ENCODE measurements around the gene RPS18. TPM values are rescaled to one million over a fixed set of nuclear protein-coding genes. Genes with fewer than 3 reads are reported as not detected.
A peak's percentile ranks its signal among the peaks of the same experiment; 100 is the strongest.

Gene RPS18
- total and polyA plus RNA-seq, 9 donors = 4,177 to 11,953 (median 5,981) TPM

DNA sequence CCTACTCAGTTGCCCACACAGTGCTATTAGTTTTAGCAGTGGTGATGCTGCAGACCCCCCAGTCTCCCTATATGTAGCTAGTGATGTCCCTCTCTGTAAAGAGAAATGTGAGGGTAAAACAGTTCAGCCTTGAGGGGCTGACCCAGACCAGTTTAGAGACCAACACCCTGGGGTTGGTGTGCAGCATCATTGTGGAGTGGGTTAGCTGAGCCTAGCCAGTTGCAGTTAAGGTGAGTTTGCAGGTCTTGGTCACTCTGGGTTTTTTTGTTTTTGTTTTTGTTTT lies 4.6 kb downstream of the RPS18 start:
- Histone ChIP-seq H3K4me1 (ENCODE audit: insufficient read depth) (peaks cover 3% of the 10 kb centered on the region), H3K27ac (peak overlapping the region; percentile 11 to 79), H3K36me3 (no peaks in the 10 kb centered on the region), H3K4me3 (peak overlapping the region; percentile 52), H3K27me3 (no peaks in the 10 kb centered on the region), H3K9me3 (no peaks in the 10 kb centered on the region)
- TF ChIP-seq EP300 (IDR thresholded peaks at IDR 0.05) (no peak), POLR2A (IDR thresholded peaks at IDR 0.05) (no peak)
- intact Hi-C loops (cut with DNase I) = loop anchor here in 1 of 4 donors (10.0 kb wide), 1 partner anchor 138 kb away; the partner anchor contains the start of genes CUTA and PHF1
- no peak for DNase-seq

DNA sequence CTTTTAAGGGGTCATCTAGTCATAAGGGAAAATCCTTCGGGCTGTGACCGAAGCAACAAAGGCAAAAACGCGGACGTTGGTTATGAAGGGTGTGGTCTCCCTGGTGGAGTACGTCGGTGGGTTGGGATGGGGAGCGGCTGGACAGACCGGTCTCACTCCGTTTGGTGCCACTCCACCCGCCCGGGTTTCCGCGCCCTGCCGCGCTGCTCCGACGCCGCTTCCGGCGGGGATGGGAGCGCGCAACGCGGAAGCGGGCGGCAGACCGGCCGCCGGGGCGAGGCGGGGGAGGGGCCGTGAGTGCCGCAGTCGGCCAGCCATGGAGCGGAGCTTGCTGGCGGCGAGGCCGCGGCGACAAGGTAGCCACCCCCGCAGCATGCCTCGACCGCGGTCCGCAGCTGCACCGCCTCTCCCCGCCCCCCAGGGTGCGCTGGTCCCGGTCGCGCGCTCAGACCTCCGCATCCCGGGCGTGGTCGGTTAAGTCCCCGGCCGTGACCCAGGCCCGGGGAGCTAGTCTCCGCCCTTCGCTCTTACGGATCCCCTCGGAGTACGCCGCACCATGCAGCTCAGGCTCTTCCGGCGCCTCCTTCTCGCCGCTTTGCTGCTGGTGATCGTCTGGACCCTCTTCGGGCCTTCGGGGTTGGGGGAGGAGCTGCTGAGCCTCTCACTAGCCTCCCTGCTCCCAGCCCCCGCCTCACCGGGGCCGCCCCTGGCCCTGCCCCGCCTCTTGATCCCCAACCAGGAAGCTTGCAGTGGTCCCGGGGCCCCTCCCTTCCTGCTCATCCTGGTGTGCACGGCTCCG lies 5.2 kb downstream of the RPS18 start, which contains the start of gene B3GALT4:
Gene B3GALT4 (plus strand): TSS at position 260 of the 799 bp plus-strand sequence. CDS start 297 bp downstream, at position 557.
- Histone ChIP-seq H3K9me3 (no peaks in the 10 kb centered on the region), H3K27ac (peak within 1 kb of the TSS; percentile 11 to 79), H3K36me3 (no peaks in the 10 kb centered on the region), H3K27me3 (no peaks in the 10 kb centered on the region), H3K4me3 (peak within 1 kb of the TSS; percentile 52), H3K4me1 (ENCODE audit: insufficient read depth) (peaks cover 3% of the 10 kb centered on the region)
- WGBS, 3 donors = 1% methylated on average over 53 to 80 of the region's 80 CpGs
- DNase-seq = peak; percentile 70 to 82 (median 75)
- TF ChIP-seq, protein P1, sequence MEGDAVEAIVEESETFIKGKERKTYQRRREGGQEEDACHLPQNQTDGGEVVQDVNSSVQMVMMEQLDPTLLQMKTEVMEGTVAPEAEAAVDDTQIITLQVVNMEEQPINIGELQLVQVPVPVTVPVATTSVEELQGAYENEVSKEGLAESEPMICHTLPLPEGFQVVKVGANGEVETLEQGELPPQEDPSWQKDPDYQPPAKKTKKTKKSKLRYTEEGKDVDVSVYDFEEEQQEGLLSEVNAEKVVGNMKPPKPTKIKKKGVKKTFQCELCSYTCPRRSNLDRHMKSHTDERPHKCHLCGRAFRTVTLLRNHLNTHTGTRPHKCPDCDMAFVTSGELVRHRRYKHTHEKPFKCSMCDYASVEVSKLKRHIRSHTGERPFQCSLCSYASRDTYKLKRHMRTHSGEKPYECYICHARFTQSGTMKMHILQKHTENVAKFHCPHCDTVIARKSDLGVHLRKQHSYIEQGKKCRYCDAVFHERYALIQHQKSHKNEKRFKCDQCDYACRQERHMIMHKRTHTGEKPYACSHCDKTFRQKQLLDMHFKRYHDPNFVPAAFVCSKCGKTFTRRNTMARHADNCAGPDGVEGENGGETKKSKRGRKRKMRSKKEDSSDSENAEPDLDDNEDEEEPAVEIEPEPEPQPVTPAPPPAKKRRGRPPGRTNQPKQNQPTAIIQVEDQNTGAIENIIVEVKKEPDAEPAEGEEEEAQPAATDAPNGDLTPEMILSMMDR (IDR thresholded peaks at IDR 0.05) = peak; percentile 37 to 69 (median 52)
- TF ChIP-seq POLR2A (IDR thresholded peaks at IDR 0.05) = no peak
- intact Hi-C loops (cut with DNase I) = loop anchor here in 1 of 4 donors (10.0 kb wide), 1 partner anchor 138 kb away; the partner anchor contains the start of genes CUTA and PHF1

DNA sequence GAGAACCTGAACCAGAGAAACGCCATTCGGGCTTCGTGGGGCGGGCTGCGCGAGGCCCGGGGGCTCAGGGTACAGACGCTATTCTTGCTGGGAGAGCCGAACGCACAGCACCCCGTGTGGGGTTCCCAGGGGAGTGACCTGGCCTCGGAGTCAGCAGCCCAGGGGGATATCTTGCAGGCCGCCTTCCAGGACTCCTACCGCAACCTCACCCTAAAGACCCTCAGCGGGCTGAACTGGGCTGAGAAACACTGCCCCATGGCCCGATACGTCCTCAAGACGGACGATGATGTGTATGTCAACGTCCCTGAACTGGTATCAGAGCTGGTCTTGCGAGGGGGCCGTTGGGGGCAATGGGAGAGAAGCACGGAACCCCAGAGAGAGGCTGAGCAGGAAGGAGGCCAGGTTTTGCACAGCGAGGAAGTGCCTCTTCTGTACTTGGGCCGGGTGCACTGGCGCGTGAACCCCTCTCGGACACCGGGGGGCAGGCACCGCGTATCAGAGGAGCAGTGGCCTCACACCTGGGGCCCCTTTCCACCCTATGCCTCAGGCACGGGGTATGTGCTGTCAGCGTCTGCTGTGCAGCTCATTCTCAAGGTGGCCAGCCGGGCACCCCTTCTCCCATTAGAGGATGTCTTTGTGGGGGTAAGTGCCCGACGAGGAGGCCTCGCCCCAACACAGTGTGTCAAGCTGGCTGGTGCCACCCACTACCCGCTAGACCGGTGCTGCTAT lies 6.0 kb downstream of the RPS18 start:
- Histone ChIP-seq H3K4me3 (peak overlapping the region; percentile 52), H3K9me3 (no peaks in the 10 kb centered on the region), H3K36me3 (no peaks in the 10 kb centered on the region), H3K27ac (peak overlapping the region in 1 of 2 donors; percentile 79), H3K27me3 (no peaks in the 10 kb centered on the region), H3K4me1 (ENCODE audit: insufficient read depth) (peaks cover 3% of the 10 kb centered on the region)
- intact Hi-C loops (cut with DNase I) = loop anchor here in 1 of 4 donors (10.0 kb wide), 1 partner anchor 137 kb away; the partner anchor contains the start of genes CUTA and PHF1
- 51 to 63% (median 55%) methylated on average over 36 to 39 of the region's 39 CpGs for WGBS, 3 donors
- no peak for TF ChIP-seq POLR2A (IDR thresholded peaks at IDR 0.05)
- TF ChIP-seq, protein P1 (IDR thresholded peaks at IDR 0.05) = no peak
- TF ChIP-seq EP300 (IDR thresholded peaks at IDR 0.05) = no peak
- DNase-seq = no peak

DNA sequence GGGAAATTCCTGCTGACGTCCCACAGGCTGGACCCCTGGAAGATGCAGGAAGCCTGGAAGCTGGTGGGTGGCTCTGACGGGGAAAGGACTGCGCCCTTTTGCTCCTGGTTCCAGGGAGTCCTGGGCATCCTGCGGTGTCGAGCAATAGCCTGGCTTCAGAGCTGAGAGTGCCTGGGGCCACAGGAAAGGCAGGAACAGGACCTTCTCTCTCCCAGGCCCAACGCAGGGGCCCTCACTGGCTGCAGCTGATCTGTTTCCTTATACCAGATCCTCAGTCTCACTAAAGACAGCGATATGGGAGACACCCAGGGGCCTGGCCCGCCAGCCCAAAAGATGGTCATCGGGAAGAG lies 6.5 kb downstream of the RPS18 start:
- H3K27ac ChIP-seq = no peak overlapping the region
- TF ChIP-seq, protein P1 (IDR thresholded peaks at IDR 0.05) = no peak
- TF ChIP-seq POLR2A (IDR thresholded peaks at IDR 0.05) (no peak), EP300 (IDR thresholded peaks at IDR 0.05) (no peak)
- H3K27me3 ChIP-seq = no peaks in the 10 kb centered on the region
- intact Hi-C loops (cut with DNase I) = loop anchor here in 1 of 4 donors (10.0 kb wide), 1 partner anchor 136 kb away; the partner anchor contains the start of genes CUTA and PHF1
- H3K9me3 ChIP-seq = no peaks in the 10 kb centered on the region
- WGBS, 3 donors = 76 to 79% (median 78%) methylated on average over 8 to 9 of the region's 9 CpGs
- no peak overlapping the region for H3K4me3 ChIP-seq
- DNase-seq = no peak
- no peaks in the 10 kb centered on the region for H3K36me3 ChIP-seq
- peaks cover 2% of the 10 kb centered on the region for H3K4me1 ChIP-seq (ENCODE audit: insufficient read depth)

Measured in ovary (tissue), 9 donors.